Esophagus squamous epithelium (tissue), 4 donors: ENCODE measurements around the gene IL20RA.

Experiments used
- CTCF ChIP-seq, 6 experiments: fragments of 450-650 bp in 4 of 6; fragments of 200-600 bp in 2 of 6; sonication (generic) in 2 of 6; IDR thresholded peaks; one replicate each; pipeline ENCODE4 v1.5.1; 2016 to 2019; ENCODE audit warnings: antibody characterized with exemption in 6 of 6, mild to moderate bottlenecking in 4 of 6, moderate library complexity in 4 of 6
- POLR2A ChIP-seq, 4 donors: fragments of 450-650 bp; IDR thresholded peaks; one replicate each; pipeline ENCODE4 v1.6.1; 2017; ENCODE audit warnings: antibody characterized with exemption in 4 of 4, mild to moderate bottlenecking in 4 of 4, moderate library complexity in 3 of 4

GRCh38 chr6:137086031-137086430, 41.3 kb upstream of the IL20RA start:
- TF ChIP-seq CTCF (IDR thresholded peaks at IDR 0.05) (no peak), POLR2A (IDR thresholded peaks at IDR 0.05) (no peak)
